GM19193 (cell line): ENCODE data around the gene MYO18A.

Source experiments
- POLR2A ChIP-seq: IDR thresholded peaks from 4 replicates; pipeline ENCODE4 v1.6.1; 2011; ENCODE audit not compliant: insufficient read depth, insufficient read length; ENCODE audit errors: extremely low read depth

The MYO18A gene

GRCh38 chr17:29057361-29057760 lies 122.8 kb downstream of the MYO18A start:
- TF ChIP-seq POLR2A = no peak

GRCh38 chr17:29054835-29055234 lies 125.4 kb downstream of the MYO18A start:
- TF ChIP-seq POLR2A = no peak

GRCh38 chr17:29051731-29052130 lies 128.5 kb downstream of the MYO18A start:
- TF ChIP-seq POLR2A = no peak

- no peak for TF ChIP-seq POLR2A
Observed at GRCh38 chr17:29051194-29051593, 129.0 kb downstream of the MYO18A start.

- no peak for TF ChIP-seq POLR2A
Observed at GRCh38 chr17:29050176-29050575, 130.0 kb downstream of the MYO18A start.

GRCh38 chr17:29049541-29050145 lies 130.6 kb downstream of the MYO18A start:
- no peak for TF ChIP-seq POLR2A

GRCh38 chr17:29048440-29049368 lies 131.5 kb downstream of the MYO18A start:
- TF ChIP-seq POLR2A = no peak

- no peak for TF ChIP-seq POLR2A
Observed at GRCh38 chr17:29046473-29046839, 133.7 kb downstream of the MYO18A start.

GRCh38 chr17:29045734-29046472 lies 134.3 kb downstream of the MYO18A start:
- no peak for TF ChIP-seq POLR2A

- TF ChIP-seq POLR2A = no peak
Observed at GRCh38 chr17:29045026-29045425, 135.2 kb downstream of the MYO18A start.

- no peak for TF ChIP-seq POLR2A
Observed at GRCh38 chr17:29043539-29044145, 136.6 kb downstream of the MYO18A start.

- TF ChIP-seq POLR2A = no peak
Observed at GRCh38 chr17:29042679-29043538, 137.3 kb downstream of the MYO18A start, which contains the start of gene PIPOX. Gene PIPOX (plus strand): TSS chr17:29043141. CDS start chr17:29043226, 85 bp downstream.

- TF ChIP-seq POLR2A = no peak
Observed at GRCh38 chr17:29042026-29042678, 138.0 kb downstream of the MYO18A start.

GRCh38 chr17:29041571-29041970 lies 138.6 kb downstream of the MYO18A start:
- no peak for TF ChIP-seq POLR2A

- TF ChIP-seq POLR2A = no peak
Observed at GRCh38 chr17:29041091-29041490, 139.1 kb downstream of the MYO18A start.
